SKM-1 treated with dmso at 0.1 percent for 144 hours (cell line): ENCODE measurements around the gene NET1.
"Not testable (repeated sequence)": the region's sequence is repeated elsewhere in the genome, so short reads cannot be mapped to it uniquely, and the experiment has no call there.

ENCODE experiments used
- DNase-seq: peaks from one replicate; lab custom pipeline; 2025; ENCODE audit not compliant: unreplicated experiment; lab: John Stamatoyannopoulos, UW

Gene NET1

DNA sequence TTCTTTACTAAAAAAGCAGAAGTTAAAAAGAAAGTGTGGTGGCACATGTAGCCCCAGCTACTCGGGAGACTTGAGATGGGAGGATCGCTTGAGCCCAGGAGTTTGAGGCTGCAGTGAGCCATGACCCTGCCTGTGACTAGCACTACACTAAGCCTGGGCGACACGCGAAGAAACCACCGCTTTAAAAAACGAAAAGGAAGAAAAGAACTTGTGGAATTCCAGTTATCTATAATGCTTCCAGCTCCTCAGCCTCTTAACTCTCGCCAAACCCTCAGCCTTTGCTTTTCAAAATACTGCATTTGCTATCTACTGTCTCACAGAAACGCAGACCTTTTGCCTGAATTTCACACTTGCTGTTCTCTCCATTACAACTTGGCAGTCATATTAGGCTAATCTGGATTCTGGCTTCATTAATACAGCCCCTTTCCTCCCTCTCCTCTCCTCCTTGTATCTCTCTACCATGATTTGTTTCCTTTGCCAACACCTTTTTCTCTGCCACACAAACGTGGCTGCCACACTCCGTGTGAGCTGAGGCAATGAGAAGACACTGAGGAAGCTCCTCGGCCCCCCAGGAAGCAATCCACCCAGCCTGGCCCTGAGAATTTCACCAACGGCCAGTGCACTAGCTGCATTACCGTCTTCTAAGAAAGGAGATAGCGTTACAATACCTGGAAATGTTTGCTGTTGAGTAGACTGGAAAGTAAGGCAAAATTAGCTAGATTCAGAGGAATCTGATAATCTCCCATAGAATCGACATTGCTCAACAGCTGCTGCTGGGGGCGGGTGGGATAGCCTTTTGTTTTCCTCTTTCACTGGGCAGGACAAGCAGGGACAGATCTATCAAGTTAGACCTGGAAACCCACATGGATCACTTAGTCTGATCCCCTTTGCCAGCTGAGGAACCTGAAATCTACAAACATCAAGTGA, 49.8 kb downstream of the NET1 start:
- no peak for DNase-seq

DNA sequence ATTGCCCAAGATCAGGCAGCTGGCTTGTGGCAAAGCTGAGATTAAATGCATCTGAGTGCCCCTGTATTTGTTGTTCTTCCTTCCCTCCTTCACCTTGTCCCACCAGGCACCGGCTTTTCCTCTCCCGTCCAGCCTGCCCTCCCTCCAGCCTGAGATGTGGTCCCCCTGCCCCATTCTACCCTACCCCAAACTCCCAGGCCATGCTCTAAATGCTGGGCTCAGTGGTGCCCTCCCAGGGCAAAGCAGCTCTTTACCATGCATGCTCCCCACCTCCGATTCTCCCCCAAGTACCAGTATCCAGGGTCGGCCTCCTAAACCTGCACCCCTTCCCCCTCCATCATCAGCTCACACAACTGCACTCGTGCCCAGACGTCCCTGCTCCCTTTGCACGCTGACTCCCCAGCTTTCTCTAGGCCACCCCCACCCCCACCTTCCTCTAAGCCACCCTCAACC, 50.5 kb downstream of the NET1 start:
- DNase-seq: no peak

DNA sequence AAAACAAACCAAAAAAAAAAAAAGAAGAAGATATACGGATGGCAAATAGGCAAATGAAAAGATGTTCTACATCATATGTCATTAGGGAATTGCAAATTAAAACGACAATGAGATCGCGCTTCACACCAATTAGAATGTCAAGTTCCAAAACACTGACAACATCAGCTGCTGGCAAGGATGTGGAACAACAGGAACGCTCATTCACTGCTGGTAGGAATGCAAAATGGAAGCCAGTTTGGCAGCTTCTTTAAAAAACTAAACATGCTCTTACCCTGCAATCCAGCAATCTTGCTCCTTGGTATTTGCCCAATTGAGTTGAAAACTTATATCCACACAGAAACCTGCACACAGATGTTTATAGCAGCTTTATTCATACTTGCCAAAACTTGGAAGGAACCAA, 52.2 kb downstream of the NET1 start:
- DNase-seq: no peak

DNA sequence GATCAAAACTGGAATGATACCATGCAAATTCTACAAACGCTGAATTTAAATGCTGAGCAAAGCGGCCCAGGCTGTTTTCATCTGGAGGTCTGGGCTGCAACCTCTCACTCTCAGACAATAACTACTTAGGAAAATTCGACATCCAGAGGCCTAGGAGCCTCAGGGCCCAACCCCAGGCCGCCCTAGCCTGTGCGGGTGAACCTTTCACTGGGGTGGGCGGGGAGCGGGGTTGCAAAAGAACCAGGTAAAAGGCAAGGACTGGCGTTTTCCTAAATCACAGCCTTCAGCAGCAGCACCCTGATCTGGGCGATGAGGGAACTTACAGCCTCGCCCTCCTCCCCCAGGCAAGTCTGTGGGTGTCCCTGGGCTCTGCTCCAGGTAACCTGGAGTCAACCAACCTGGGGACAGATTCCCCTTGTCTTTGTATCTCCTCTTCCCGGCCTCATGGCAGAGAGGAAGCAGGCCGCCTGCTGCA, 53.7 kb downstream of the NET1 start:
- no peak for DNase-seq

DNA sequence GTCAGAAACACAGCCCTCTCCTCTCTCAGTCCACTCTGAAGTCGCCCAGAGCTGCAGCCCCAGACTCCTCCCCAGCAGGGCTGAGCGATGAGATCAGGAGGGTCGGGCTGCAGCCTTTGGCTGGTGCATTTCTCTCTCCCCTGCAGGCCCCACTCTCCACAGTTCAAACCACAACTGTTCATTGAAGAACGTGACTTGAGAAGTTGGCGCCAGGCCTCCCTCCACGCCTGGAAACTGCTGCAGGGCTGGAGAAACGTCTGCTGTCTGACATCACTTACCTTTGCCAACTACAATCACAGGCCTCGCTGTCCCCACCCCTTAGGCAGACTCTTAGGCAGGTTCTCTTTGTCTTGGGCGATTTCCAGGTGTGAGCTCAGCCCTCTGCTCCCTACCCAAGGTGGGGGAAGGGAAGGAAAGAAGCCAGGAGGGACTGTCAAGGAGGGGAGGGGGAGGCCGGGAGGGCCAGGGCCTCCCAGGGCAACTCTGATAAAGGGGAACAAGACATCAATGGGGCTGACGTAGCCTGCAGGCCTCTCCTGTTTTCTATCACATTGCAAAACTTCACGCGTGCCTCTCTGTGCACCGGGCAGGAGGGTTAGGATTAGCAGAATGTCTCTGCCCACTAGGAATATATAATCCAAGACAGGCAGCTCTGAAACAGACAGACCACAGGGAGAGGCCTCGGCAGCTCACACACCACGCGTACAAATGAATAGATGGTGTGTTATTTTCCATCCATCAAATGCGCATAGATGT, 54.3 kb downstream of the NET1 start:
- no peak for DNase-seq

DNA sequence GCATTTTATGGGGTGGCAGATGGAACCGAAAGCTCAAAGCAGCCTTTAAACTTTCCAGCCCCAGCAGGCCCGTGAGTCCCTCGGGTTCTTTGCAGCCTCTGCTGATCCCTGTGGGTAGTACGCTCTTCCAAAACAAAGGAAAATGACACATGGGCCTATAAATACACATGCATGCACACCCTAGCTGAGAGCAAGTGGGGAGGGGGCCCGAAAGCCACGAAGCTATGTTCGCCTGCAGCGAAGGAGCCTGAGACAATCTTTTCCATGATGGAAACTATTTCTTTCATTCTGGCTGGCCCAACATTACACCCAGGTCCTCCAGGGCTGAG, 54.8 kb downstream of the NET1 start:
- DNase-seq: no peak

DNA sequence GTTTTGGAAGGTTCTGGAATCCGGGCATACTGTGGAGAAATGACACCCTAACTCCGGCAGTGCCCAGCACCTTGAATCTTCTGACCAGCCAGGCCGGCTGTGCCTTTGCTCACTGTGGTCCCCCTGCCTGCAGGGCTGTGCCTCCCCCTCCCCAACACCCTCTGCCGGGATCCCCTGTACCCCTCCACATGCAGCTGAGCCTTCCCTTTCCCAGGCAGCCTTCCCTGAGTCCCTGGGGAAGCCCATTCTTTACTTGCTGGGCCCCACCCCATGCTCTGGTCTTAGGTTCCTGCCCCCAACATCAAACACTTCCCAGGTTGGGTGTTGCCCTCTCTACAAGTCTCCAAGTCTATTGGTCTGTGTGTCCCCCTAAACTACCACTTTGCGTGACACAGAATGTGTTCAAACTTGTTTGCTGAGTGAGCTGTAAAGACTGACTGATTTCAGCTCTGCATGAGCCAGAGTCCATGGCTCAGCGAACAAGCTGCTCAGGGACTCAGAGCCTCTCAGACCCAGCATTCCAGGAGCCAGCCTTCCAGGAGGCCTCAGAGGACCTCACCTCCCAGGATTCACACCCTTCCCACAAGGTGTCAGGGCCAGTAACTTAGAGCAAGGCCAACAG, 55.4 kb downstream of the NET1 start:
- DNase-seq: no peak

DNA sequence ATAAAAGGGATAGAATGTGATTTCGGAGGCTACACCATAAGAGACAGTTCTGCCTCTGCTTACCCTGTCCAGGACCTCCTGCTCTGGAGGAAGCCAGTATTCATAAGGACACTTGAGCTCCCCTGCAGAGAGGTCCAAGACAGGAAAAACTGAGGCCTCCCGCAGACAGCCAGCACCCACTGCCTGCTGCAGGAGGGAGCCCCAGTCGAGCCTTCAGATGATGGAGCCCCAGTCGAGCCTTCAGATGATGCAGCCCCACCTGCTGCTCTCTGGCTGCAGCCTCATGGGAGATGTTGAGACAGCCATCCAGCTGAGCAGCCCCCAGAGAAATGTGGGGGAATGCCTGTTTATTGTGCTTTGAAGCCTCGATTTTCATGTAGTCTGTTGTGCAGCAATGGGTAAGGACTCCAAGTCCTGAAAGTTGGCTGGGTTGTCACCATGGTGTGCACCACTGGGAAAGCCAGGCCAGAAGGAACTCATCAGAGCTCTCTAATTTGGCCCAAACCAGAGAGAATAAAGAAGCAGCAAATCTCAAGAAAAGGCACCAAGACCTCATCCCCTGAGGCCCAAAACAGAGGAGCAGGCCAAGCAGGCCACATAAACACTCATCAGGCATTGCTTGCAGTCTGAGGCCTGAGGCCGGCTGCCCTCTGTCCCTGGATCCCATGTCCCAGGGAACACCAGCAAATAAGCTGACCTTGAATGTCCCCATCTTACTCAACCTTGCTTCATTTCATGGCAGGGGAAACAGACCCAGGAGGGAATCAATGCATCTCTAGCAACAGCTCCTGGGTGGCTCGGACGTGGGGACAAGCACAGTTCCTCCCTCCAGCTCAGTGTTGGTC, 56.1 kb downstream of the NET1 start:
- DNase-seq: no peak

DNA sequence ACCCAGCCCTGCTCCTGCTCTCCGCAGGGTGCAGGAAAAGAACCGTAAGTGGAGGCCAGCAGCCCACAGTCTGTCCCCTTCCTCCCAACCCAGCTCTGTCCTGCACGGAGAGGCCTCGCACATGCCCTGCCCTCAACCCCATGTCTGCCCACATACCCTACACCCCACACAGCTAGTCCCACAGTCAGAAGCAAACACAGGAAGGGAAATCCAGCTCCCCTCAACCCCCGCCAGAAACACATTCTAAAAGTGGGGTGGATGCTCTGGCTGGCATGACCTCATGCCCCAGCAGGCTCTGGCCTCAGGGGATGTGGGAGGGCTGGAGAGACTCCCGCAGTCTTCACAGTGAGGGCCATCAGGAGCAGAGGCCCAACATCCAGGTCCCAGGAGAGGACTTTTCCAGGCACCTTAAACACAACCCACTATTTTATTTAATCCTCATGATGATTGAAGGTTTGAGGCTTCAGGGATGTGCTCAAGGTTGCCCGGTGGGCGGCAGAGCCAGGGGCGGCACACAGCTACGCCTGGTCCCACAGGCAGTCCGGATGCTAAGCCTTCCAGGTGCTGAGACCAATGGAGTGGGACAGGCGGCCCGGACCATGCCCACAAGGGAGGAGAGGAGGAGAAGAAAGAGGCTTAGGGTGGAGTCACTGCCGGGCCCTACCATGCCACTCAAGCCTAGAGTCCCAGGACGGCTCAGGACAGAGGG, 57.1 kb downstream of the NET1 start:
- no peak for DNase-seq

DNA sequence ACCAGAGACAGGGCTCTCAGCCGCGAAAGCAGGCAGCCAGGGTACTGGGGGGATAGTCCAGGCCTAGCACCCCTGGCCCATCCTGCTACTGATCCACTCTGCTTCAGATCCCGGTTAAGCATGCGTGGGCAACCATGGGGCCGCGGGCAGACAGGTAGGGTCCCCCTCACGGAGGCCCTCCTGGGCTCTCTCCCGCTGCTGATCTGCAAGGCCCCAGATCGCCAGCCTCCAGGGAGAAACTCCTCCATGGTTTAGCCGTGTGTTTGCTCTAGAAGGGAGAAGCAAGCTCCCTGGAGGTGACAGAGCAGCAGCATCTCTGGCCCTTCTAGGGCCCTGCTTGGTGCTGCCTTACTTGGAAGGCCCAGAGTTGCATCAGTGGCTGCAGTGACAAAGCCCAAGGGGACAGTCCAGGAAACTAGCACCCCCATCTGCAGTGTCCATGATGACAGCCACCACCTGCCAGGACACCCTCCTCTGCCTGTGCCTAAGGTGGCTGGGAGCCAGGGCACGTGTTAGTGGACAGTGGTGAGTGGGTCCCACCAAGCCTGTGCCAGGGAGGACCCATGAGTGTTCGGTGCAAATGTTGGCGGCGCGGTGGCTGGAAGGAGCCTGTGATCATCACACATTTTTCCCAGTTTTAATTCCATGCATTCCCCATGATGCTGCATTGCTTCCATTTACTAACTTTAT, 57.9 kb downstream of the NET1 start:
- DNase-seq: no peak

DNA sequence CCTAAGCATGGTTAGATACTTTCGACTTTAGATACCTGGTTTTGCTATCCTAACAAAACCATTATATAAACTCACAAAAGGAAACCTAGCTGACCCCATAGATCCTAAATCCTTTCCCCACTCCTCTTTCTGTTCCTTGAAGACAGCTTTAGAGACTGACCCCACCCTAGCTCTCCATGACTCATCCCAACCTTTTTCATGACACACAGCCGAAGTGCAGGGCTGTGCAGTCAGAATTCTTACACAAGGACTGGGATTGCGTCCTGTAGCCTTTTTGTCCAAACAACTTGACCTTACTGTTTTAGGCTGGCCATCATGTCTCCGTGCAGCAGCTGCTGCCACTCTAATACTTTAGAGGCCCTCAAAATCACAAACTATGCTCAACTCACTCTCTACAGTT, 62.3 kb downstream of the NET1 start:
- not testable (repeated sequence) for DNase-seq

DNA sequence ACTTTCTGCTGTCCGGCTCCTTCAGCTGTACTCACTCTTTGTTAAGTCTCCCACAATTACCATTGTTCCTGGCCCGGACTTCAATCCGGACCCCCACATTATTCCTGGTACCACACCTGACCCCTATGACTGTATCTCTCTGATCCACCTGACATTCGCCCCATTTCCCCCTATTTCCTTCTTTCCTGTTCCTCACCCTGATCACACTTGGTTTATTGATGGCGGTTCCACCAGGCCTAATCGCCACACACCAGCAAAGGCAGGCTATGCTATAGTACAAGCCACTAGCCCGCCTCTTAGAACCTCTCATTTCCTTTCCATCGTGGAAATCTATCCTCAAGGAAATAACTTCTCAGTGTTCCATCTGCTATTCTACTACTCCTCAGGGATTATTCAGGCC, 62.7 kb downstream of the NET1 start:
- not testable (repeated sequence) for DNase-seq

DNA sequence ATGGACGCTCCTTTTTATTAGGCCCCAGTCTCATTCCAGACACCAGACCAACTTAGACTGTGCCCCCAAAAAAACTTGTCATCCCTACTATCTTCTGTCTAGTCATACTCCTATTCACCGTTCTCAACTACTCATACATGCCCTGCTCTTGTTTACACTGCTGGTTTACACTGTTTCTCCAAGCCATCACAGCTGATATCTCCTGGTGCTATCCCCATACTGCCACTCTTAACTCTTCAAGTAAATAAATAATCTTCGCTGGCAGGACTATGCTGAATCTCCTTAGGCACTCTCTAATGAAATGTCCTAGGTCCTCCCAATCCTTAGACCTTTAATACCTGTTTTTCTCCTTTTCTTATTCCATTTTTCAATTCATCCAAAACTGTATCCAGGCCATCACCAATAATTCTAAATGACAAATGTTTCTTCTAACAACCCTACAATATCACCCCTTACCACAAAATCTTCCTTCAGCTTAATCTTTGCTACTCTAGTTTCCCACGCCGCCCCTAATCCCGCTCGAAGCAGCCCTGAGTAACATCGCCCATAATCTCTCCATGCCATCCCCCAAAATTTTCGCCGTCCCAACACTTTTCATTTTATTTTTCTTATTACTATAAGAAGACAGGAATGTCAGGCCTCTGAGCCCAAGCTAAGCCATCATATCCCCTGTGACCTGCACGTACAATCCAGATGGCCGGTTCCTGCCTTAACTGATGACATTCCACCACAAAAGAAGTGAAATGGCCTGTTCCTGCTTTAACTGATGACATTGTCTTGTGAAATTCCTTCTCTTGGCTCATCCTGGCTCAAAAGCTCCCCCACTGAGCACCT, 63.8 kb downstream of the NET1 start:
- DNase-seq: not testable (repeated sequence)

DNA sequence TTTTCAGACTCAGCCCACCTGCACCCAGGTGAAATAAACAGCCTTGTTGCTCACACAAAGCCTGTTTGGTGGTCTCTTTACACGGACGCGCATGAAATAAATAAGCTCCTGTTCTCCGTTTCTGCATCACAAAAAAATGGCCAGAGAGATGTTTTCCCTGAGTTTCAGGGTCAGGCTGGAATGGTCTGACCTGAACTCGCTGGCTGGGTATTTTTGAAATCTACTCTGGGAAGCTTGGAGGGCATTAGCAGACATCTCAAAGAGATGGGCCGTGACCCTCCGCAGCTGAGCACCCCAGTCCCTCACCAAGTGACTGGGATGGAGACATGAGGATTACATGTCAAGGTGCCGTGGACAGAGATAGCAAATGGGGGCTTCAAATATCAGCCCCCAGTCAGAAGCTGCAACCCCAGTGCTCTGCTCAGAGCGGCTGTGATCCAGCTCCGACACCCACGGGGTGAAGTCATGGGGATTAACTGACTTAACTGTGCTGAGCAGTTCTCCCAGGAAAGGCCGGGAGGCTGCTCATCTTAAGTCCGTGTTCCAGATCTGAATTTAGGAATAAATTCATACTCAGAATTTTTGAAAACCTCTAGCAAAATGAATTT, 64.7 kb downstream of the NET1 start:
- no peak for DNase-seq

DNA sequence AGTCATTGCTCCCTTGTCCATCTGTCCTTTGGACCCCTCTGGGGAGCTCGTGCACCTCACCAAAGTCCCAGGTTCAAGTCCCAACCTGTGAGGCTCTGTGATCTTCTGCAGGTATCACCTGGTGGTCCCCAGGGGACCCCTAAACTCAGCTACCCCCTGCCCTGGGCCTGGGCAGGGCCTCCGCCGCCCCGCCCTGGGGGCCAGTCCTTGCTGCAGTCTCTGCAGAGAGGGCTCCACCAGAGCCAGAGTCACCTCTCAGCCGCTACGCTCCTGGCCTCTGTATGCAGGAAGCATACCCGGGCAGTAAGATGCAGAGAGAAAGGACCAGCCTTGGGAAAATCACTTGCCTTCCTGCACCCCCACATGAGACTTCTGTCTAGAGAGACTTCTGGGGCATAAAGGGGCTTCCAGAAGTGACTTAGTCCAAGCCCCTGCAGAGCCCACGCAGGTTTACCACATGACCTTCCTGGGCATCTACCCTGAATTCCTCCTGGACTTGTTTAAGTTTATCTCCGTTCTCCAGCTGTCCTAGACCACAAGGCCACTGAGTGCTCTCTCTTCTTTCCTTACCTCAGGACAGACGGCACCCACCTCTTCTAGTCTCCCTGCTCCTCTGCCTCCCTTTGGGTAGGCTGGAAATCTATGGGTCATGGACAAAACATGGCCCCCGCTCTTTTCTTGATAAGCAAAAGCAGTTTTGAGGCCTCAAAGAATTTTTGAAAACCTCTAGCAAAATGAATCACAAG, 65.8 kb downstream of the NET1 start:
- DNase-seq: no peak

DNA sequence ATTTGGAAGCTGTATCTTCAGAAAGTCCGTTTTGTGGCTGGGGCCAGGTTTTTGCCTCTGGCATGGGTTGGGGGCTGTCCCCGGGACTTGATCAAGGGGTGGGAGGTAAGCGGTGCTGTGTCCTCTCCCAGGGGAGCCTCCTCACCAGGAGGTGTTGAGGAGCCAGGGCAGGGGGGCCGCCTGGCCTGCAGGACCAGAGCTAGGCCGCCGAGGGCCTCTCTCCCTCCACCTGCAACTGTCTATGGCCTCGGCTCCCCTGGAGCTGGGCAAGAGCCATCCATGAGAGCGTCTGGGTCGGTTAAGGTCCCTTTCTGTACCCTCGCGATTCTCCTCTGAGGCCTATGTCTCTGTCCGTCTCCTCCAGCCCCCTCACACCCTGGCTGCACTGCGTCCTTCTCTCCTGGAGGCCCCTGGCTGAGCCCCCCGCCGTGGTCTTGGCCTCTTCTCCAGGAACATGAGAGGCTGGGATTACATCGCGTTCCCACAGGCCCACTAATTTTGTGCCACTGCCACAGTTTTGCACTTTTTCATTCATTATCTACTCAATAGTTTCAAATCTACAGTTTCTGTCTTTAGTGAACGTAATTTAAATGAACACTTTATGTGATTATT, 66.4 kb downstream of the NET1 start:
- DNase-seq: no peak

DNA sequence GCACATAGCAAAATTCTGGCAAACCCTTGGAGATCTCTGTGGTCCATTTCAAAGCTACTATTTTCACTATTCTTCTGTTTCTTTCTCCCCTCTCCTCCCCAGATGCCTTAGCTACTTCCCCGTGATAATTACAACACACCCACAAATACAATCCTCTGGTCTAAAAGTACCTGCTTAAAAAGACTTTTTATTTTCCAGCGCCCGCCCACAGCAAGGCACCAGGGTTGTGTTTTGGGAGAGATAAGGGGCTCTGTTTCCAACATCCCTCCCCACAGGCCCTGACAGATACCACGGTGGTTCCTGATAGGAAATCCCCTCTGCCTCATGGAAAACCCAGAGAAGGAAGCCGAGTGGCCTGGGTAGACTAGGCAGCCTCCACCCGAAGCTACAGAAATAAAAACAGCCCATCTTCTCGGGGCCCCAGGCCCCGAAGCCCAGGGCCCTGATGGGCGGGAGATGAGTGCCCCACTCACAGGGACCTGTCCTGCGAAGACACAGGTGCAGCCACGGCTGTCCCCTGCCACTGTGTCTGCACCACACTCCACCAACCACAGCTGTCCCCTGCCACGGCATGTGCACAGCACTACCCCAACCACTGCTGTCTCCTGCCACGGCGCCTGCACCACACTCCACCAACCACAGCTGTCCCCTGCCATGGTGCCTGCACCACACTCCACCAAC, 67.3 kb downstream of the NET1 start:
- no peak for DNase-seq
